T-cell (primary cell): ENCODE measurements around the gene HLCS. TPM values are rescaled to one million over a fixed set of nuclear protein-coding genes. Genes with fewer than 3 reads are reported as not detected.

Source experiments
- ATAC-seq, 4 experiments: fragments of 200-7000 bp in 3 of 4; fragments of 150-1000 bp in 1 of 4; cut with Tn5 transposase; replicated peaks in 1 of 4; 1 replicate in 3 of 4; 2 replicates in 1 of 4; pipeline ENCODE4 v1.10.0; 2021; ENCODE audit warnings: moderate library complexity in 3 of 4, mild to moderate bottlenecking in 2 of 4, moderate number of reproducible peaks in 1 of 4
- CTCF ChIA-PET, 2 donors: fragments of 300-600 bp; sonication (Branson Sonifier 250); formaldehyde crosslinking; loops; one replicate each; lab custom pipeline; 2022; ENCODE audit warnings: antibody characterized with exemption in 2 of 2; lab: Charles Lee
- POLR2A ChIA-PET, 2 donors: fragments of 300-600 bp; sonication (Branson Sonifier 250); formaldehyde crosslinking; loops; one replicate each; lab custom pipeline; 2022; ENCODE audit warnings: antibody characterized with exemption in 2 of 2; lab: Charles Lee
- DNase-seq, 35 experiments: peaks; one replicate each; pipeline versions ENCODE4 v3.0.0 to v3.0.0-alpha.2; 2013 to 2023
- H3K27ac ChIP-seq: one replicate; pipeline ENCODE4 v1.5.1; 2013; ENCODE audit warnings: low read length
- H3K27me3 ChIP-seq, 2 experiments: replicated peaks in 1 of 2; 1 replicate in 1 of 2; 2 replicates in 1 of 2; pipeline versions ENCODE4 v1.6.1 to v1.7.0; 2013; ENCODE audit warnings: low read length in 1 of 2, mixed read lengths in 1 of 2; ENCODE audit not compliant: control insufficient read depth in 2 of 2, insufficient read depth in 2 of 2; ENCODE audit errors: extremely low read depth in 1 of 2
- H3K36me3 ChIP-seq, 2 donors: 1 replicate in 1 of 2; 2 replicates in 1 of 2; pipeline versions ENCODE4 v1.6.1 to v1.7.0; 2013; ENCODE audit warnings: low read length in 1 of 2; ENCODE audit not compliant: control insufficient read depth in 2 of 2, insufficient read depth in 1 of 2; ENCODE audit errors: extremely low read depth in 1 of 2
- H3K4me1 ChIP-seq, 2 experiments: 1 replicate in 1 of 2; 2 replicates in 1 of 2; pipeline versions ENCODE4 v1.6.1 to v1.7.0; 2013; ENCODE audit warnings: low read length in 2 of 2, mixed read lengths in 1 of 2; ENCODE audit not compliant: insufficient read depth in 2 of 2, control insufficient read depth in 1 of 2; ENCODE audit errors: extremely low read depth in 1 of 2
- H3K4me3 ChIP-seq, 2 donors: 1 replicate in 1 of 2; 2 replicates in 1 of 2; pipeline versions ENCODE4 v1.5.1 to v1.7.0; 2013; ENCODE audit warnings: mild to moderate bottlenecking in 2 of 2, low read length in 1 of 2, moderate library complexity in 1 of 2; ENCODE audit not compliant: control insufficient read depth in 1 of 2; ENCODE audit errors: extremely low read depth in 1 of 2
- H3K9me3 ChIP-seq: 2 replicates; pipeline ENCODE4 v1.7.0; 2013
- H3K27ac Mint-ChIP-seq, 2 donors: one replicate each; pipeline ENCODE4 v1.8.0; 2020 to 2021; ENCODE audit warnings: mild to moderate bottlenecking in 2 of 2, mixed read lengths in 2 of 2
- H3K27me3 Mint-ChIP-seq, 2 donors: one replicate each; pipeline ENCODE4 v1.8.0; 2021 to 2022; ENCODE audit warnings: mixed read lengths in 2 of 2
- H3K36me3 Mint-ChIP-seq: one replicate; pipeline ENCODE4 v1.8.0; 2021; ENCODE audit warnings: mixed read lengths
- H3K4me1 Mint-ChIP-seq, 3 donors: one replicate each; pipeline ENCODE4 v1.8.0; 2020 to 2022; ENCODE audit warnings: mixed read lengths in 3 of 3, mild to moderate bottlenecking in 1 of 3
- H3K4me3 Mint-ChIP-seq, 3 donors: one replicate each; pipeline ENCODE4 v1.8.0; 2020 to 2022; ENCODE audit warnings: mild to moderate bottlenecking in 3 of 3, mixed read lengths in 3 of 3, moderate library complexity in 3 of 3
- H3K9me3 Mint-ChIP-seq, 3 donors: one replicate each; pipeline ENCODE4 v1.8.0; 2020 to 2022; ENCODE audit warnings: mixed read lengths in 3 of 3
- WGBS: methylation state at CpG from one replicate; pipeline ENCODE4 v1.1.5; 2013; ENCODE audit warnings: missing lambda C conversion rate; ENCODE audit not compliant: insufficient coverage; 5-methylcytosine and 5-hydroxymethylcytosine counted together
- total RNA-seq, 35 experiments: library from RNA in 6 of 35; stranded (reverse) in 6 of 35; fragments of 120-200 nt in 1 of 35; gene quantifications; one replicate each; pipeline versions ENCODE4 v1.2.1 to v1.2.4 and lab custom pipeline; 2013 to 2026

Gene HLCS
- total RNA-seq, 5 donors from 2014 or later (not counting 1 experiment from before 2014, with no cell fraction given) = 13.0 to 15.6 (median 13.8) TPM

GRCh38 chr21:36786186-36786585 is 180.3 kb downstream of the HLCS start:
- Histone ChIP-seq H3K36me3 (no peaks in the 10 kb centered on the region), H3K9me3 (no peaks in the 10 kb centered on the region), H3K27ac (no peak overlapping the region), H3K4me3 (no peak overlapping the region), H3K27me3 (no peaks in the 10 kb centered on the region), H3K4me1 (no peaks in the 10 kb centered on the region)
- H3K9me3 Mint-ChIP-seq = no peaks in the 10 kb centered on the region
- peaks cover 25% of the 10 kb centered on the region for H3K36me3 Mint-ChIP-seq
- no peak overlapping the region for H3K27ac Mint-ChIP-seq
- peaks cover 0 to under 1% (median under 1%) of the 10 kb centered on the region in 3 donors for H3K4me1 Mint-ChIP-seq
- no peak for ATAC-seq
- POLR2A ChIA-PET = no interaction called here
- WGBS = 100% methylated on average over 2 of the region's 4 CpGs
- no peak for DNase-seq
- no peaks in the 10 kb centered on the region for H3K27me3 Mint-ChIP-seq
- H3K4me3 Mint-ChIP-seq = no peak overlapping the region
- CTCF ChIA-PET = no interaction called here

- Mint-ChIP-seq H3K36me3 (peaks cover 19% of the 10 kb centered on the region), H3K27ac (no peak overlapping the region), H3K9me3 (no peaks in the 10 kb centered on the region), H3K27me3 (no peaks in the 10 kb centered on the region), H3K4me1 (peaks cover 0 to 3% (median 3%) of the 10 kb centered on the region in 3 donors), H3K4me3 (no peak overlapping the region)
- ATAC-seq (no peak), DNase-seq (no peak)
- ChIA-PET CTCF (interaction anchor here in 1 of 2 donors (0.6 kb wide), 1 partner anchor 1243 kb away, joined by 3 read pairs; no protein-coding TSS in a partner anchor), POLR2A (no interaction called here)
- H3K4me1 ChIP-seq = no peaks in the 10 kb centered on the region
- H3K4me3 ChIP-seq = no peak overlapping the region
- WGBS = no CpG with 5 or more reads among the region's 2 CpGs
- no peaks in the 10 kb centered on the region for H3K27me3 ChIP-seq
- no peak overlapping the region for H3K27ac ChIP-seq
- no peaks in the 10 kb centered on the region for H3K36me3 ChIP-seq
- H3K9me3 ChIP-seq = no peaks in the 10 kb centered on the region
Measured at GRCh38 chr21:36785615-36786014, 180.9 kb downstream of the HLCS start.

GRCh38 chr21:36784947-36785346 is 181.5 kb downstream of the HLCS start:
- ATAC-seq (no peak), DNase-seq (no peak)
- Histone ChIP-seq H3K4me3 (no peak overlapping the region), H3K4me1 (no peaks in the 10 kb centered on the region), H3K27me3 (no peaks in the 10 kb centered on the region), H3K36me3 (no peaks in the 10 kb centered on the region), H3K9me3 (no peaks in the 10 kb centered on the region), H3K27ac (no peak overlapping the region)
- H3K27ac Mint-ChIP-seq = no peak overlapping the region
- no peaks in the 10 kb centered on the region for H3K27me3 Mint-ChIP-seq
- 91% methylated on average over 12 of the region's 12 CpGs for WGBS
- ChIA-PET CTCF (interaction anchor here in 1 of 2 donors (0.6 kb wide), 1 partner anchor 1242 kb away, joined by 3 read pairs; no protein-coding TSS in a partner anchor), POLR2A (no interaction called here)
- peaks cover 13% of the 10 kb centered on the region for H3K36me3 Mint-ChIP-seq
- peaks cover 0 to 3% (median 3%) of the 10 kb centered on the region in 3 donors for H3K4me1 Mint-ChIP-seq
- no peaks in the 10 kb centered on the region for H3K9me3 Mint-ChIP-seq
- H3K4me3 Mint-ChIP-seq = no peak overlapping the region

- no peak overlapping the region for H3K4me3 ChIP-seq
- H3K4me1 Mint-ChIP-seq = peaks cover 0 to 3% (median 3%) of the 10 kb centered on the region in 3 donors
- ChIA-PET CTCF (interaction anchor here in 1 of 2 donors (0.6 kb wide), 1 partner anchor 36 kb away, joined by 6 read pairs; no protein-coding TSS in a partner anchor), POLR2A (no interaction called here)
- no peaks in the 10 kb centered on the region for H3K36me3 ChIP-seq
- no peak overlapping the region for H3K4me3 Mint-ChIP-seq
- peaks cover 12% of the 10 kb centered on the region for H3K36me3 Mint-ChIP-seq
- WGBS = 94% methylated on average over 5 of the region's 8 CpGs
- H3K9me3 Mint-ChIP-seq = no peaks in the 10 kb centered on the region
- no peak overlapping the region for H3K27ac Mint-ChIP-seq
- DNase-seq (no peak), ATAC-seq (no peak)
- H3K27me3 Mint-ChIP-seq = no peaks in the 10 kb centered on the region
- no peaks in the 10 kb centered on the region for H3K9me3 ChIP-seq
- H3K4me1 ChIP-seq = no peaks in the 10 kb centered on the region
- no peak overlapping the region for H3K27ac ChIP-seq
- no peaks in the 10 kb centered on the region for H3K27me3 ChIP-seq
Measured at GRCh38 chr21:36783612-36784374, 182.7 kb downstream of the HLCS start.

- no peak for DNase-seq
- no peaks in the 10 kb centered on the region for H3K9me3 Mint-ChIP-seq
- ATAC-seq = no peak
- Histone ChIP-seq H3K27ac (no peak overlapping the region), H3K27me3 (no peaks in the 10 kb centered on the region), H3K4me1 (no peaks in the 10 kb centered on the region), H3K9me3 (no peaks in the 10 kb centered on the region), H3K4me3 (no peak overlapping the region), H3K36me3 (no peaks in the 10 kb centered on the region)
- H3K4me1 Mint-ChIP-seq = peaks cover 0 to 3% (median 3%) of the 10 kb centered on the region in 3 donors
- H3K36me3 Mint-ChIP-seq = peaks cover 7% of the 10 kb centered on the region
- H3K4me3 Mint-ChIP-seq = no peak overlapping the region
- CTCF ChIA-PET = no interaction called here
- WGBS = no CpG with 5 or more reads among the region's 6 CpGs
- no peak overlapping the region for H3K27ac Mint-ChIP-seq
- H3K27me3 Mint-ChIP-seq = no peaks in the 10 kb centered on the region
- POLR2A ChIA-PET = interaction anchor here in 1 of 2 donors (0.6 kb wide), 1 partner anchor 14 kb away, joined by 6 read pairs; no protein-coding TSS in a partner anchor
Measured at GRCh38 chr21:36780861-36781260, 185.6 kb downstream of the HLCS start.

DNA sequence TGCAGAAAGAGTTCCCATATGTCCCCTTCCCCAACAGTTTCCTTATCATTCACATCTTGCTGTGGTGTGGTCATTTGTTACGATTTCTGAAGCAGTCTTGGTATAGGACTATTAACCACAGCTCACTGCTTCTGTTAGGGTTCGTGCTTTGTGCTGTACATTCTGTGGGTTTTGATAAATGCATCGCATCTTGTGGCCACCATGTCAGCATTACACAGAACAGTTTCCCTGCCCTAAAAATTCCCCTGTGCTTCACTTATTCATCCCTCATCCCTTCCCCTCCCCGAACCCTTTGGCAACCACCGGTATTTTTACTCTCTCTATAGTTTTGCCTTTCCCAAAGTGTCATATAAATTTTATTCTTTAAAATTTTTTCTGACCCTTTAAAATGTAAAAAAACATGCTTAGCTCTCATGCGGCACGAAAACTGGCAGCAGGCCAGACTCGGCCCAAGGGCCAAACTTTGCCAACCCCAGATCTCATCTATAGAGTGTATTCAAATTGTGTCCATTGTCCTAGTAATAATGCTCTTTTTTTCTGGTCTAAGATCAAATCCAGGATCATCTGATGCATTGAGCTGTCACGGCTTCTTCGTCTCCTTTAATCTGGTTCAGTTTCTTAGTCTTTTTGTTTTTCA is 189.4 kb downstream of the HLCS start:
- no peak overlapping the region for H3K27ac ChIP-seq
- Mint-ChIP-seq H3K4me1 (peaks cover 0 to 3% (median 3%) of the 10 kb centered on the region in 3 donors), H3K9me3 (no peaks in the 10 kb centered on the region), H3K27me3 (no peaks in the 10 kb centered on the region), H3K4me3 (no peak overlapping the region), H3K27ac (no peak overlapping the region), H3K36me3 (peaks cover 6% of the 10 kb centered on the region)
- H3K36me3 ChIP-seq = no peaks in the 10 kb centered on the region
- 83% methylated on average over 3 of the region's 10 CpGs for WGBS
- no peaks in the 10 kb centered on the region for H3K4me1 ChIP-seq
- no peaks in the 10 kb centered on the region for H3K27me3 ChIP-seq
- no peaks in the 10 kb centered on the region for H3K9me3 ChIP-seq
- CTCF ChIA-PET = interaction anchor here in 1 of 2 donors (0.6 kb wide), 1 partner anchor 276 kb away, joined by 3 read pairs; no protein-coding TSS in a partner anchor
- POLR2A ChIA-PET = no interaction called here
- ATAC-seq (no peak), DNase-seq (no peak)
- no peak overlapping the region for H3K4me3 ChIP-seq
